ENCODE data around the gene S100P.
"Not testable (repeated sequence)": the region's sequence is repeated elsewhere in the genome, so short reads cannot be mapped to it uniquely, and the experiment has no call there.

S100P gene

GRCh38 chr4:6693231-6694176 lies at the start of gene S100P:
Gene S100P (plus strand): TSS chr4:6693878. CDS start chr4:6693933, 55 bp downstream.
- no peak for DNase-seq (ENCODE audit: low spot score)

- no peak for DNase-seq (ENCODE audit: low spot score)
Measured at GRCh38 chr4:6644792-6645530, 48.7 kb upstream of the S100P start.

- DNase-seq (ENCODE audit: low spot score): no peak
Measured at GRCh38 chr4:6647169-6647568, 46.5 kb upstream of the S100P start.

GRCh38 chr4:6647582-6648230 lies 46.0 kb upstream of the S100P start:
- DNase-seq (ENCODE audit: low spot score): no peak

- DNase-seq (ENCODE audit: low spot score): no peak
Measured at GRCh38 chr4:6649216-6649615, 44.5 kb upstream of the S100P start.

- not testable (repeated sequence) for DNase-seq (ENCODE audit: low spot score)
Measured at GRCh38 chr4:6654211-6654610, 39.5 kb upstream of the S100P start.

- not testable (repeated sequence) for DNase-seq (ENCODE audit: low spot score)
Measured at GRCh38 chr4:6655291-6655690, 38.4 kb upstream of the S100P start.

GRCh38 chr4:6655924-6656323 lies 37.8 kb upstream of the S100P start:
- no peak for DNase-seq (ENCODE audit: low spot score)

- no peak for DNase-seq (ENCODE audit: low spot score)
Measured at GRCh38 chr4:6657242-6658208, 36.2 kb upstream of the S100P start.

GRCh38 chr4:6658209-6658595 lies 35.5 kb upstream of the S100P start:
- no peak for DNase-seq (ENCODE audit: low spot score)

GRCh38 chr4:6658597-6659075 lies 35.0 kb upstream of the S100P start:
- peak; percentile 44 for DNase-seq (ENCODE audit: low spot score)

GRCh38 chr4:6659897-6660296 lies 33.8 kb upstream of the S100P start:
- no peak for DNase-seq (ENCODE audit: low spot score)

- DNase-seq (ENCODE audit: low spot score): no peak
Measured at GRCh38 chr4:6660430-6660829, 33.2 kb upstream of the S100P start.

GRCh38 chr4:6662591-6662990 lies 31.1 kb upstream of the S100P start:
- DNase-seq (ENCODE audit: low spot score): no peak

GRCh38 chr4:6663596-6664393 lies 29.9 kb upstream of the S100P start:
- DNase-seq (ENCODE audit: low spot score): no peak

- no peak for DNase-seq (ENCODE audit: low spot score)
Measured at GRCh38 chr4:6665320-6665654, 28.4 kb upstream of the S100P start.

- no peak for DNase-seq (ENCODE audit: low spot score)
Measured at GRCh38 chr4:6668391-6668790, 25.3 kb upstream of the S100P start.

GRCh38 chr4:6671648-6672047 lies 22.0 kb upstream of the S100P start:
- DNase-seq (ENCODE audit: low spot score): no peak

- no peak for DNase-seq (ENCODE audit: low spot score)
Measured at GRCh38 chr4:6672131-6672530, 21.5 kb upstream of the S100P start.

GRCh38 chr4:6672541-6673190 lies 21.0 kb upstream of the S100P start:
- DNase-seq (ENCODE audit: low spot score): not testable (repeated sequence)
